Measurements from ENCODE around the gene MAPT.

MAPT gene

DNA sequence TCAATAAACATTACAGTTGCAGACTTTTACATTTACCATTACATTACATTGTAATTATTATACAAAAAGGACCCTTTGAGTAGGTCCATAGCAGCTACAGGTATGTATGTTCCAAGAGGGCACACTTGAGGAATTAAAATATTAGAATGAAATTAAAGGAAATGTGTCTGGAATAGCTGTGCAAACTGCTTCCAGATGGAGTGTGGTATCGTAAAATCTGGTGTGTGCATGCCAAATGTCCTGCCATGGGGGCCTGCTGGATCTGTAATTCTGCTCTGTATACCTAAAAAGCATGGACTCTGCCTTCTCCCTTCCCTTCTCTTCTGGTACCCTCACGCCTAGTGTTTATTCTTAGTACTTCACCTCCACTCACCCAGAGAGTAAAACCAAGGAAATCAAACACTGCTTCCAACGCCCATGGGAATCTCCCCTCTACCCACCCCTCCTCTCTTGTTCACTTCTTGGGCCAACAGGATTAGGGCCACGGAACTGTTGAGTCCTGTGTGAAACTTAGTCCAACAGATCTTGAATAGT lies 143.4 kb downstream of the MAPT start:
- no peak for DNase-seq

GRCh38 chr17:46038414-46038813 lies 144.1 kb downstream of the MAPT start:
- no peak for DNase-seq

- DNase-seq = no peak
Observed at GRCh38 chr17:46038937-46039336, 144.6 kb downstream of the MAPT start.

GRCh38 chr17:46039592-46040186 lies 145.3 kb downstream of the MAPT start:
- DNase-seq = no peak

DNA sequence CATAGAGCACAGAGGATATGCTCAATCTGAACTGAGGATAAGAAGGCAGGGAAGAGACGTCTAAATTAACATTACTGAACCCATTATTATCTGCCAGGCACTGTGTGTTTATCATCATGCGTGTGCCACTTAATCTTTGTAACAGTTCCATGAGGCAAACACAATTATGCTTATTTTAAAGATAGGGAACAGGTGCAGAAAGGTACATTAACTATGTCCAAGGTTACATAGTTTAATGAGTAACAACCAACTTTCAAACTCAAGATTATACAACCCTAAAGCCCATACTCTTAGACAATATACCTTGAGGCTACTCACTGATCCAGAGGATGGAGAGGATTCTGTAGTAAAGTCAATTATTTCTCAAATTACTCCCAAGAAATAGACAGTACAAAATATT lies 147.9 kb downstream of the MAPT start:
- no peak for DNase-seq

- DNase-seq = no peak
Observed at GRCh38 chr17:46042925-46043324, 148.6 kb downstream of the MAPT start.

GRCh38 chr17:46043606-46044005 lies 149.3 kb downstream of the MAPT start:
- no peak for DNase-seq

DNA sequence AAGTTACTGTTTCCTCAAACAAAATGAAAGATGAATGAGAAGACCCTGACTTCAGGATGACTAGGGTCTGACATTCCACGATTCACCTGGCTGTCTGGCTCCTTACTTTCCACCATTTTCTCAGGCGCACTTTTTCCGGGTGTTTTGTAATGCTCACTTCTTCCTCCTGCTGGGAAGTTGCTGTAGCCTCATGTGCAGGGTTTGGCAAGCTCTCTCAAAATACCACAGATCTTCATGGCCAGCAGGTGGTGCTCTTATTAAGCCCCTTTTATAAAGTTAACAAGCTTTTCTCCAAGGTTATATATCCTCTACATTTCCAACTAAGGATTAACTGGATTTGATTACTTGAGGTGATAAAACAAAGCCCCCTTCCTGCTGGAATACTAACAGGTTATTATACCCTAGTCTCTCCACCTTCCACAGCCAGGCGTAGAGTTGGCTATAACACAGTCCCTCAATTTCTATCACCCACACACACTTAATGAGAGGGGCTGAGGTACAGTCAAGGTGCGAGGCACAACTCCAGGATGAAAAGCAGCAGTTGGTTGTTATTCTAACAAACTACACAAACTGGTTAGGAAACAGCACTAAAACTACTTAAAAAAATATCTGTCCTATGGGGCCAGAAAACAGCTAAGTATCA lies 150.1 kb downstream of the MAPT start:
- DNase-seq = peak; percentile 69

- DNase-seq = no peak
Observed at GRCh38 chr17:46044989-46045388, 150.6 kb downstream of the MAPT start.

DNA sequence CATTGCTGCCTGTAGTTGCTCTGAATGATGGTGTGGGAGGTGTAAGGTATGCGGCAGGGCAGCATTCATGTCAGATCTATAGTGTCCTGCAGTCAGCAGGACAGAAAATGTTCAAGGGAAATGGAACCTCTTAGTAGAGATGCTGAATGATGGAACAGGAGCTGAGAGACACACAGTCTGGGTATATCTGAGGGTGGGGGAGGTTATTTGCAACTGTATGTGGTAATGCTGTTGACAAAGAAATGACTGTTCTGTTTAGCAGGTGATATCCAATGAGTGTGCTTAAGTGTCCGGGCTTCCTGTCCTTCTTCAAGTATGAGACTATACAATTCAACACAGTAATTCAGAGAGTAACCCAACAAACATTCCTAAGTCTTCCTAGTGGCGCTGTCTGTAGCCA lies 151.3 kb downstream of the MAPT start:
- DNase-seq = no peak

DNA sequence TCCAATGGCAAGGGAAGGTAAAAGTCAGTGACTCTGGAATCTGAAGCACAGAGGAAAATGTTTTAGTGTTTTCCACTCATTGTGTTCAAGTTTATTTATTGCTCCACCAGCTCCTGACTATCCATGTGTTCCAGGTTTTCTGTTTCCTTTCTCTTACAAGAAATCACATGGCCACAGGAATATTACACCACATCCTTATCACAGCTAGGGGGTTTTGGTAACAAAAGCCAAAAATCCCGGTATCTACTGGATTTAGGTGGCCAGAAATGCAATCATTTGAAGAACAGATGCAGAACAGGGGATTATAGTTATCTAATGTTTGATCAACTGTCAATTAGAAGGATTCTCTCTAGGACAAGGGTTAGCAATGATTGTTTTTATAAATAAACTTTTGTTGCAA lies 152.6 kb downstream of the MAPT start:
- DNase-seq = peak; percentile 8

GRCh38 chr17:46047398-46047797 lies 153.0 kb downstream of the MAPT start:
- DNase-seq = no peak

GRCh38 chr17:46047856-46048255 lies 153.5 kb downstream of the MAPT start:
- no peak for DNase-seq

DNA sequence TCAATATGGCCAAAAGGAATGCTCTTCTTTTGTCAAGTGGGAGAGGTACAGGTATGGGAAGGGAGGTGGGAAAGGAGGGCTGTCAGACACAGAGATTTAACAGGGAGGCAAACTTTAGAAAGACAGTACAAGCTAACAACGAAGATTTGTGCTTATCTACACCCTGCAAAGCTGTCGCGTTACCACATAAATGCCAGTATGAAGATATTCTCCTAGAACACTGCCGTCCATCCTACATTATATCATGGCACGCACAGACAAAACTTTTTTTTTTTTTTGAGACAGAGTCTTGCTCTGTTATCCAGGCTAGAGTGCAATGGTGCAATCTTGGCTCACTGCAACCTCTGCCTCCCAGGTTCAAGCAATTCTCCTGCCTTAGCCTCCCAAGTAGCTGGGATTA lies 155.3 kb downstream of the MAPT start:
- no peak for DNase-seq

- no peak for DNase-seq
Observed at GRCh38 chr17:46053911-46054534, 159.7 kb downstream of the MAPT start.

- DNase-seq = no peak
Observed at GRCh38 chr17:46056800-46057304, 162.5 kb downstream of the MAPT start.

DNA sequence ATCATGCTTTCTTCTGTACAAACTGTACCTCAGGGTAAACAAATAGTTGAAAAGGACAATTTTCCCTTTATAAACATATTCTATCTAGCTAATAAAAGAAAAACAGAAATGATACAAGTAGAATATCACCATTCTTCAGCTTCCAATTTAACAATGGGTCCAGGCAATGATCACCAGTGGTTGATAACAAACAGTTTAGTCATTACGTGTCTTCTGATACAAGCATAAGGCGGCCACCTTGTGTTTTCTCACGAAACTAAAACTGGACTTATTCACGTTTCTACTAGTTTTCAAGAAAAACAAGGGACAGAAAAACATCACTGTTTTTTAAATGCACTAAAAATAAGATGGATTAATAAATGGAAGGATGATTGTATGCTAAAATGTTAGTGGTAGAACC lies 163.0 kb downstream of the MAPT start:
- DNase-seq = no peak

GRCh38 chr17:46059486-46059885 lies 165.1 kb downstream of the MAPT start:
- DNase-seq = no peak

DNA sequence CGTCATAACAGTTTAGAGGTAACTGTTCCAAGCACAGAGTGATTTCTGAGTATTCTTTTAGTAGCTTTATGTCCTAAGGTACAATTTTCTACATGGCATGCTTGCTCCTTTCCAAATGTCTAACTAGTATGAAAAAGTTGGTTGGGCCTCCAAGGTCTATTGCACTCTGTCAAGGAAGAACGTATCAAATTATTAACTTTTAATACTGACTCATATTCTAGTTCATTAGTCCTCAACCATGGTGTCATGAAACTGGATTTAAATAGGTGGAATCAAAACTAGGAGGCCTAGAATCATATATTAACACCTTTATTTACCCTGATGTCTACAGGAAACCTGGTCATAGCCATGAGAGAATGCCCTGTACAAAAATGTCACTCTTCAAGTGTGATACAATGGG lies 166.1 kb downstream of the MAPT start:
- DNase-seq = no peak

DNA sequence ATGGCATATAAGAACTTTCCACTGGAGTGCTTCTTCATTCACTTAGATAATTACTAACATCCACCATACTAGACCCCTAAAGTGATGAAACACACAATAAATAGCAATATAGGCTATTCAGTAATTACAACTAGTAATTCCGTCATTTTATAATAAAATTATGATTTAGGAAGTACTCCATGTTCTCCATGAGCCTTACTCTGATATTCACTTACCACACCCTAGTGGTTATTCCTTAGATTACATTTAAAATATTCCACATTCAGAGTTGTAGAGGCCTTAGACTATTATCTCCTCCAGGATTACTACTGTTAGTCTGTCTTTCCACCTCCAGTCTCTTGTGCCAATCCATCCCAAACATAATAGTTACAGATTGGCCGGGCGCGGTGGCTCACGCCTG lies 167.1 kb downstream of the MAPT start:
- DNase-seq = peak; percentile 22

DNA sequence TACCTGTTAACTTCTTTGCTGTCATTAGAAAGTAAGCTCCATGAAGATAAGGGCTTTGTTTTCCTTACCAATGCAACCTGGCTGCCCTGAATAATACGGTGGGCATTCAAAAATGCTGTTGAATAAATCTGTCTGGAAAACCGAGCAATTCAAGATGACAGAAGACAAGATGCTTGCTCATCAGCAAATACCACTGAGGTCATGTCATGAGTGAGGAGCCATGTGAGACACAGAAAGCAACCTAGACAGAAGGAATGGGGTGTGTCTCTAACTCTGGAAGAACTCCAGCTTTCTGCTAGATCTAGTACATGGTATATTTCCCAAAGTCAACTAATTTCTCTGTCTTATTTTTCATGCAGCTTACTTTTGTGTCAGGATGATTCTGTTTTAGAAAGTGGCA lies 168.9 kb downstream of the MAPT start:
- peak; percentile 7 for DNase-seq

DNA sequence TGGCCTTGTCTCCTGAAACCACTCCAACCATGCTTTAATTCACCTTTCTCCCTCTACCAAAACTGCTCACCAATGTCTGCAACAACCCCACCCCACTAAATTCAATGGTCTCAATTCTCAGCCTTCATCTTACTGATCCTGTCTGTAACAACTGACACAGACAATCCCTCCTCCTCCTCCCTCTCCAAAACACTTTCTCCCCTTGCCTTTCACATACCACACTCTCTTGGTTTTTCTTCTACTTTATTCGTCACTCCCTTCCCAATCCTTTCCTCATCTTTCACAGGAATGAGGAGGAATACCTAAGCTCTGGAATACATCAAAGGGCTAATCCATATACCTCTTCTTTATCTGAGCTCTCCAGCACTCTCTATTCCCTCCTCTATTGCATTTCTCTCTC lies 170.1 kb downstream of the MAPT start:
- DNase-seq = no peak

DNA sequence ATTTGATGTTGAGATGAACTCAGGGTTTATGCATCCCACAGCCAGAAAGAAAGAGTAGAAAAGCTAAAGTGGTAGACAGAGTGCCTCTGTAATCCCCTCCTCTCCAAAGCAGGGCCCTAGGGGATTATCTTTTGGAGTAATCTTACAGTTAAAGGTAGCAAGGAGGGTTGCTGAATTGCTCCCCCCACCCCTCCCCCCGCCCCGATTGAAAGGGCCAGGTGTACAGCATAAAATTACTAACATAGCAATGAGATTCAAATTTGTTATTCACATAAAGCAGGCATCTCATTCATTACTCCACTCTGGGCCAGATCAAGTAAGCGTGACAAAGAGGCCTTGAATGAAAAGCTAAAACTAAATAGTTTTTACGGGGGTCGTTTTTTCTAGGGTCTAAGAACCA lies 177.4 kb downstream of the MAPT start:
- DNase-seq = no peak

DNA sequence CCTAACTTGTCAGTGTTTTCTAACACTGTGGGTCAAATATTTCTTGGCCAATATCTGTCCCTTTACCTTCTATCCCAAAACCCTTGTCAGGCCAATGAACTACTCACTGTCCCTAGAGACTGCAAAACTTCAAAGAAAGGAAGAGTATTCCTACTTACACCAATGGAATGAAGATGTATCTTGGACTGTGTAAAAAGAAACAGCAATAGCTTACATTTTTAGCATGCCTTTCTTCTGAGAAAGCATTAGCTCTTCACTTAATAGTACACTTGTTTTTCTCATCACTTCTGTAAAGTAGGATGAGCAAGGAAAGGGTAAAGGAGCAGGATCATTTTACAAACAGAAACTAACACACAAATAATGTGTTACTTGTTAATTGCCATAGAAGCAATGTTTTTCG lies 178.6 kb downstream of the MAPT start:
- DNase-seq = no peak
